T-cell (primary cell): ENCODE results near the gene S100A2. TPM values are rescaled to one million over a fixed set of nuclear protein-coding genes. Genes with fewer than 3 reads are reported as not detected.
"Not testable (repeated sequence)": the region's sequence is repeated elsewhere in the genome, so short reads cannot be mapped to it uniquely, and the experiment has no call there.

Experiments
- ATAC-seq, 4 experiments: fragments of 200-7000 bp in 3 of 4; fragments of 150-1000 bp in 1 of 4; cut with Tn5 transposase; replicated peaks in 1 of 4; 1 replicate in 3 of 4; 2 replicates in 1 of 4; pipeline ENCODE4 v1.10.0; 2021; ENCODE audit warnings: moderate library complexity in 3 of 4, mild to moderate bottlenecking in 2 of 4, moderate number of reproducible peaks in 1 of 4
- CTCF ChIA-PET, 2 donors: fragments of 300-600 bp; sonication (Branson Sonifier 250); formaldehyde crosslinking; loops; one replicate each; lab custom pipeline; 2022; ENCODE audit warnings: antibody characterized with exemption in 2 of 2; lab: Charles Lee
- POLR2A ChIA-PET, 2 donors: fragments of 300-600 bp; sonication (Branson Sonifier 250); formaldehyde crosslinking; loops; one replicate each; lab custom pipeline; 2022; ENCODE audit warnings: antibody characterized with exemption in 2 of 2; lab: Charles Lee
- DNase-seq, 35 experiments: peaks; one replicate each; pipeline versions ENCODE4 v3.0.0 to v3.0.0-alpha.2; 2013 to 2023
- H3K27ac ChIP-seq: one replicate; pipeline ENCODE4 v1.5.1; 2013; ENCODE audit warnings: low read length
- H3K27me3 ChIP-seq, 2 experiments: replicated peaks in 1 of 2; 1 replicate in 1 of 2; 2 replicates in 1 of 2; pipeline versions ENCODE4 v1.6.1 to v1.7.0; 2013; ENCODE audit warnings: low read length in 1 of 2, mixed read lengths in 1 of 2; ENCODE audit not compliant: control insufficient read depth in 2 of 2, insufficient read depth in 2 of 2; ENCODE audit errors: extremely low read depth in 1 of 2
- H3K36me3 ChIP-seq, 2 donors: 1 replicate in 1 of 2; 2 replicates in 1 of 2; pipeline versions ENCODE4 v1.6.1 to v1.7.0; 2013; ENCODE audit warnings: low read length in 1 of 2; ENCODE audit not compliant: control insufficient read depth in 2 of 2, insufficient read depth in 1 of 2; ENCODE audit errors: extremely low read depth in 1 of 2
- H3K4me1 ChIP-seq, 2 experiments: 1 replicate in 1 of 2; 2 replicates in 1 of 2; pipeline versions ENCODE4 v1.6.1 to v1.7.0; 2013; ENCODE audit warnings: low read length in 2 of 2, mixed read lengths in 1 of 2; ENCODE audit not compliant: insufficient read depth in 2 of 2, control insufficient read depth in 1 of 2; ENCODE audit errors: extremely low read depth in 1 of 2
- H3K4me3 ChIP-seq, 2 donors: 1 replicate in 1 of 2; 2 replicates in 1 of 2; pipeline versions ENCODE4 v1.5.1 to v1.7.0; 2013; ENCODE audit warnings: mild to moderate bottlenecking in 2 of 2, low read length in 1 of 2, moderate library complexity in 1 of 2; ENCODE audit not compliant: control insufficient read depth in 1 of 2; ENCODE audit errors: extremely low read depth in 1 of 2
- H3K9me3 ChIP-seq: 2 replicates; pipeline ENCODE4 v1.7.0; 2013
- H3K27ac Mint-ChIP-seq, 2 donors: one replicate each; pipeline ENCODE4 v1.8.0; 2020 to 2021; ENCODE audit warnings: mild to moderate bottlenecking in 2 of 2, mixed read lengths in 2 of 2
- H3K27me3 Mint-ChIP-seq, 2 donors: one replicate each; pipeline ENCODE4 v1.8.0; 2021 to 2022; ENCODE audit warnings: mixed read lengths in 2 of 2
- H3K36me3 Mint-ChIP-seq: one replicate; pipeline ENCODE4 v1.8.0; 2021; ENCODE audit warnings: mixed read lengths
- H3K4me1 Mint-ChIP-seq, 3 donors: one replicate each; pipeline ENCODE4 v1.8.0; 2020 to 2022; ENCODE audit warnings: mixed read lengths in 3 of 3, mild to moderate bottlenecking in 1 of 3
- H3K4me3 Mint-ChIP-seq, 3 donors: one replicate each; pipeline ENCODE4 v1.8.0; 2020 to 2022; ENCODE audit warnings: mild to moderate bottlenecking in 3 of 3, mixed read lengths in 3 of 3, moderate library complexity in 3 of 3
- H3K9me3 Mint-ChIP-seq, 3 donors: one replicate each; pipeline ENCODE4 v1.8.0; 2020 to 2022; ENCODE audit warnings: mixed read lengths in 3 of 3
- WGBS: methylation state at CpG from one replicate; pipeline ENCODE4 v1.1.5; 2013; ENCODE audit warnings: missing lambda C conversion rate; ENCODE audit not compliant: insufficient coverage; 5-methylcytosine and 5-hydroxymethylcytosine counted together
- total RNA-seq, 35 experiments: library from RNA in 6 of 35; stranded (reverse) in 6 of 35; fragments of 120-200 nt in 1 of 35; gene quantifications; one replicate each; pipeline versions ENCODE4 v1.2.1 to v1.2.4 and lab custom pipeline; 2013 to 2026

S100A2 gene
- total RNA-seq, 5 donors from 2014 or later (not counting 1 experiment from before 2014, with no cell fraction given): 0.66 TPM; not detected in 4

DNA sequence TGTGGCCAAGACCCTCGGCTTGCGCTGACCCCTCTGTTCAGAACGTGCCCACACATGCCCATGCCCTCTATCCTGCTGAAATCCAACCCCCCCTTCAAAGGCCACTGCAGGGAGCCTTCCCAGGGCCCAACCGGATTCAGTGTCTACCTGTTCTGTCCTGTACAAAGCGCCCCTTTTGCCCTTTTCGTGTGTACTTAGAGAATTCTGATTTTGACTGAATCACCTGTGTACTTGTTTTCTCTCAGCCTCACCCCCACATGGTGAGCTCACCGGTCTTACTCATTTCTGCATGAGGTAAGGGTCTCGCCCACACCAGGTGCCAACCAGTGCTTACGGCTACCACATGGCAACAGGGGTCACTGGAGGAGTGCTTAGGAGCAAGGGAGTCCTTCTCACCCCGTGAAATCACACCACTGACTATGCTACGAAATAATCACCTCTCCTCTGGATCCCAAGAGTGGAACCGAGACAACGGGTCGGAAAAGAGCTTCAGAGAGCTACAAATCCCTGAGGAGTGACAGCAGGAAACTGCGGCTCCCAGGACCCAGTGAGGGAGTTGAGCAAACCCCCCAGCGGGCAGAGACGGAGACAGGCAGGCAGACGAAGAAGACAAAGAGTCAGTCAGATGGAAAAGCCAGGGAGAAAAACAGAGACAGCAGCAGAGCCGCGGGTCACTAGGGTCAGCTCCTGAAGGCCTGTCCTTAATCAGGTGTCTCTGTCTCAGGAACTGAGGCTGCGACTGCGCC lies 2.1 kb upstream of the S100A2 start:
- ChIA-PET POLR2A (interaction anchor here (0.5 to 1.8 kb wide), 4 partner anchors 23 to 64 kb away, joined by 3 to 7 read pairs (median 4); no protein-coding TSS in a partner anchor), CTCF (interaction anchor here (0.5 to 4.3 kb wide), 7 partner anchors 34 to 989 kb away, joined by 3 to 36 read pairs (median 4); no protein-coding TSS in a partner anchor)
- H3K4me1 ChIP-seq: peaks cover 4 to 37% of the 10 kb centered on the region in 2 experiments
- Mint-ChIP-seq H3K36me3 (no peaks in the 10 kb centered on the region), H3K4me3 (peak overlapping the region in 2 of 3 donors; percentile 52 to 59), H3K27me3 (peaks cover 0 to 3% of the 10 kb centered on the region in 2 donors), H3K27ac (peak overlapping the region in 1 of 2 donors; percentile 57), H3K9me3 (no peaks in the 10 kb centered on the region), H3K4me1 (peaks cover 32 to 39% (median 36%) of the 10 kb centered on the region in 3 donors)
- ATAC-seq: no peak
- peaks cover 0 to 7% of the 10 kb centered on the region in 2 experiments for H3K27me3 ChIP-seq
- H3K9me3 ChIP-seq: no peaks in the 10 kb centered on the region
- no peaks in the 10 kb centered on the region for H3K36me3 ChIP-seq
- 84% methylated on average over 13 of the region's 22 CpGs for WGBS
- H3K4me3 ChIP-seq: no peak overlapping the region
- H3K27ac ChIP-seq: no peak overlapping the region
- no peak for DNase-seq

DNA sequence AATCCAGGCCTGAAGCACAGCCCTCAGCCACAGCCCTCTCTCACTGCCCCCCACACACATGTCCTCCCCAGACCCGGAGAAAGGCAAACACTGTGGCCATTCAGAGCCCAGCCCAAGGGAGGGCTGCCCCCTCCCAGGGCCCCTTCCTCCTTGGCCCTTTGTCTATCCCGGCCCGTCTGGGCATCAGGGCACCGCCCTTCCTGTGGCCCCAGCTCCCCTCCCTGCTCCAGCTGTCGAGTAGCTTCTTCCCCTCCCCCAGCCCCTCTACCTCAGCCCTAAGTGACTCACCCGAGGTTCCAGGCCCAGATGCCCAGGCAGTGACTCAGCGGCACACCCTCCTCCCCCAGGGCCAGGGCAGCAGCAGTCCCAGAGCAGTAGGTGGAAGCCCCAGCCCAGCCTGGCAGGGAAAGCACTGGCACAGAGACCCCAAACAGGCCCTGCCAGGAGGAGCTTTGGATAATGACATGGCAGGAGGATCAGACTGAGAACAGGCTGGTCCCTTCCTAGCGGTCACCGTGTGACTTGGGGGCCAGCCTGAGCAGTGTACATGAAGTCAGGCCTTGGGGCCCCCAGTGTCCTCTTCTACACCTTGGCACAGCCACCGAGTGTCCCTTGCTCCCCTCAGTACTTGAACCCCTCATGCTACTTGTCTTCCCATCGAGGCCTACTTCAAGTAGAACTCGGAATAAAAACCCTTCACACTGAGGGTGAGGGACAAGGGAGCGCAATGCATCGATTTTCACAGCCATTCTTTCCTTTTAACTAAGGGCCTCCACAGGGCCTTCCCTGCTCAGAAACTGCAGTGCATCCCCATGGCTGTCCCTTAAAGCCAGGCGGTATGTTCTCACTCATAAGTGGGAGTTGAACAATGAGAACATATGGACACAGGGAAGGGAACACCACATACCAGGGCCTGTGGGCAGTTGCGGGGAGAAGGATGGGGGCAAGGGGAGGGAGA lies 1.0 kb upstream of the S100A2 start:
- DNase-seq (peak; percentile 32 to 86 (median 56)), ATAC-seq (peak; percentile 71 to 96 (median 94))
- H3K36me3 ChIP-seq: no peaks in the 10 kb centered on the region
- H3K27ac ChIP-seq: peak overlapping the region; percentile 74
- POLR2A ChIA-PET: interaction anchor here in 1 of 2 donors (0.6 kb wide), 1 partner anchor 36 kb away, joined by 4 read pairs; no protein-coding TSS in a partner anchor
- Mint-ChIP-seq H3K27me3 (peaks cover 0 to 2% of the 10 kb centered on the region in 2 donors), H3K4me1 (peaks cover 32 to 35% (median 32%) of the 10 kb centered on the region in 3 donors), H3K27ac (peak overlapping the region; percentile 90 to 97), H3K36me3 (no peaks in the 10 kb centered on the region), H3K9me3 (no peaks in the 10 kb centered on the region), H3K4me3 (peak overlapping the region in 2 of 3 donors; percentile 45 to 61)
- CTCF ChIA-PET: interaction anchor here (0.5 to 1.5 kb wide), 4 partner anchors 31 to 56 kb away, joined by 3 to 12 read pairs (median 6); partner anchors contain the start of gene S100A6 (in 1 of the 2)
- peaks cover 0 to 7% of the 10 kb centered on the region in 2 experiments for H3K27me3 ChIP-seq
- no peak overlapping the region for H3K4me3 ChIP-seq
- peaks cover 4 to 37% of the 10 kb centered on the region in 2 experiments for H3K4me1 ChIP-seq
- WGBS: 46% methylated on average over 11 of the region's 16 CpGs
- H3K9me3 ChIP-seq: no peaks in the 10 kb centered on the region

DNA sequence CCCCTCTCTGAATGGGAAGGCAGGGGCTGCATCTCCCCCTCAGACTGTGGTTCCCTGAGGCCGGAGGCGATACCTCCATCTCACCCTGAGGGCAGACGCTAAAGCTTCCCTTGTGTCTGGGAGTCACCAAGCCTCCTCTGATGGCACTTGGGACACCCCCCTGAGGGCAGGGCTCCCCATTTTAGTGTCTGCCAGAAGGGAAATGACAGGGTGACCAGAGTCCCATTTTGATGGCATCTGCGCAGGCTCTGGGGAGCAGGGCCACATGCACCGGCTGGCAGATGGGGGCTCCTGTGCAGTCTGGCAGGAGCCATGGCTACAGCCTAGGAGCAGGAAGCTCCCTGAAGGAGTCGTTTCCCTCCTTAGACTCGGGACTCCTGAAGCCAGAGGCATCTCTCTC lies 1.7 kb downstream of the S100A2 start:
- no peaks in the 10 kb centered on the region for H3K9me3 Mint-ChIP-seq
- no peak for DNase-seq
- Histone ChIP-seq H3K27me3 (peaks cover 0 to 7% of the 10 kb centered on the region in 2 experiments), H3K27ac (no peak overlapping the region), H3K9me3 (no peaks in the 10 kb centered on the region), H3K4me1 (peaks cover 4 to 37% of the 10 kb centered on the region in 2 experiments), H3K36me3 (no peaks in the 10 kb centered on the region), H3K4me3 (no peak overlapping the region)
- H3K4me3 Mint-ChIP-seq: no peak overlapping the region
- 95% methylated on average over 3 of the region's 7 CpGs for WGBS
- ChIA-PET POLR2A (no interaction called here), CTCF (no interaction called here)
- peaks cover 30 to 32% (median 32%) of the 10 kb centered on the region in 3 donors for H3K4me1 Mint-ChIP-seq
- H3K36me3 Mint-ChIP-seq: no peaks in the 10 kb centered on the region
- H3K27ac Mint-ChIP-seq: no peak overlapping the region
- no peak for ATAC-seq
- no peaks in the 10 kb centered on the region for H3K27me3 Mint-ChIP-seq

DNA sequence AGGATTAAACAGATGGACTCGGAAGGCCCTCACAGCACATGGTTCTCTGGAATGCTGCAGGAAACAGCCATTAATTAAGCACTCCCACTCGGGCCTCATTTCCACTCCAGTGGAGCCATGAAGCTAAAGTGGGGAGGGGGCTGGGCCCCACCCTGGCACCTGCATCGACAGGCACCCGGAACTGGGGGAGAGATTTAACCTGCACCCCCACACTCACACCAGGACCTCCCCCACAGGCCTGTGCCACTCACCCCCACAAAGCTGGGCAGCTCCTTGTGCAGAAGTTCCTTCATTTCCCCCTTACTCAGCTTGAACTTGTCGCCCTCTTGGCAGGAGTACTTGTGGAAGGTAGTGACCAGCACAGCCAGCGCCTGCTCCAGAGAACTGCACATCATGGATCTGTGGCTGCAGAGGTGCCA lies 2.2 kb downstream of the S100A2 start:
- Histone ChIP-seq H3K4me3 (no peak overlapping the region), H3K4me1 (peaks cover 4 to 32% of the 10 kb centered on the region in 2 experiments), H3K9me3 (no peaks in the 10 kb centered on the region), H3K27me3 (peaks cover 0 to 3% of the 10 kb centered on the region in 2 experiments), H3K27ac (no peak overlapping the region), H3K36me3 (no peaks in the 10 kb centered on the region)
- DNase-seq (no peak), ATAC-seq (no peak)
- Mint-ChIP-seq H3K27me3 (no peaks in the 10 kb centered on the region), H3K36me3 (no peaks in the 10 kb centered on the region), H3K27ac (no peak overlapping the region), H3K4me3 (no peak overlapping the region), H3K4me1 (peaks cover 27 to 28% (median 28%) of the 10 kb centered on the region in 3 donors), H3K9me3 (no peaks in the 10 kb centered on the region)
- ChIA-PET POLR2A (no interaction called here), CTCF (no interaction called here)
- 89% methylated on average over 1 of the region's 6 CpGs for WGBS

DNA sequence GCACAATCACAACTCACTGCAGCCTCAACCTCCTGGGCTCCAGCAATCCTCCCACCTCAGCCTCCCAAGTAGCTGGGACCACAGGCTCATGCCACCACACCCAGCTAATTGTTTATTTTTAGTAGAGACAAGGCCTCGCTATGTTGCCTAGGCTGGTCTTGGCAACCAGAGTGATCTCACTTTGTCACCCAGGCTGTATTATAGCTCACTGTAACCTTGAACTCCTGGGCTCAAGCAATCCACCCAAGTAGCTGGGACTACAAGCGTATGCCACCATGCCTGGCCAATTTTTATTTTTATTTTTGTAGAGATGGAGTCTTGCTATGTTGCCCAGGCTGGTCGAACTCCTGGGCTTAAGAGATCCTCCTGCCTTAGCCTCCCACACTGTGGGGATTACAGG lies 3.6 kb downstream of the S100A2 start:
- 89% methylated on average over 1 of the region's 3 CpGs for WGBS
- CTCF ChIA-PET: interaction anchor here (0.9 to 1.3 kb wide), 3 partner anchors 12 to 51 kb away, joined by 3 to 7 read pairs (median 5); no protein-coding TSS in a partner anchor
- peaks cover 14 to 19% (median 16%) of the 10 kb centered on the region in 3 donors for H3K4me1 Mint-ChIP-seq
- POLR2A ChIA-PET, H3K27ac ChIP-seq, H3K36me3 ChIP-seq, H3K27me3 ChIP-seq, H3K9me3 ChIP-seq, DNase-seq, H3K9me3 Mint-ChIP-seq, H3K27me3 Mint-ChIP-seq, ATAC-seq, H3K36me3 Mint-ChIP-seq, H3K4me3 ChIP-seq, H3K4me3 Mint-ChIP-seq: not testable (repeated sequence)
- peak overlapping the region; percentile 27 to 34 for H3K27ac Mint-ChIP-seq
- peaks cover 4 to 18% of the 10 kb centered on the region in 2 experiments for H3K4me1 ChIP-seq
